Activated naive CD4-positive, alpha-beta T cell treated with anti-CD3 and anti-CD28 coated beads, Interleukin-2, amount 10 ng/mL, durations not matched to agents 7 days and 5 days (primary cell): ENCODE results near the gene LMF2.
A peak's percentile ranks its signal among the peaks of the same experiment; 100 is the strongest.

Experiments used
- CTCF ChIA-PET: fragments of 350-600 bp; sonication (Branson Sonifier 250); formaldehyde crosslinking; loops from one replicate; lab custom pipeline; 2021; ENCODE audit warnings: antibody characterized with exemption; lab: Charles Lee
- DNase-seq: peaks from one replicate; pipeline ENCODE4 v3.0.0-alpha.2; 2020
- H3K27ac Mint-ChIP-seq: one replicate; pipeline ENCODE4 v1.8.0; 2021; ENCODE audit warnings: mild to moderate bottlenecking, moderate library complexity, mixed read lengths
- H3K27me3 Mint-ChIP-seq: one replicate; pipeline ENCODE4 v1.8.0; 2021; ENCODE audit warnings: mild to moderate bottlenecking, mixed read lengths
- H3K36me3 Mint-ChIP-seq: one replicate; pipeline ENCODE4 v1.8.0; 2021; ENCODE audit warnings: mixed read lengths
- H3K4me1 Mint-ChIP-seq: one replicate; pipeline ENCODE4 v1.8.0; 2021; ENCODE audit warnings: mixed read lengths
- H3K4me3 Mint-ChIP-seq: one replicate; pipeline ENCODE4 v1.8.0; 2021; ENCODE audit warnings: mild to moderate bottlenecking, moderate library complexity, mixed read lengths
- H3K9me3 Mint-ChIP-seq: one replicate; pipeline ENCODE4 v1.8.0; 2021; ENCODE audit warnings: mixed read lengths

Gene LMF2

DNA sequence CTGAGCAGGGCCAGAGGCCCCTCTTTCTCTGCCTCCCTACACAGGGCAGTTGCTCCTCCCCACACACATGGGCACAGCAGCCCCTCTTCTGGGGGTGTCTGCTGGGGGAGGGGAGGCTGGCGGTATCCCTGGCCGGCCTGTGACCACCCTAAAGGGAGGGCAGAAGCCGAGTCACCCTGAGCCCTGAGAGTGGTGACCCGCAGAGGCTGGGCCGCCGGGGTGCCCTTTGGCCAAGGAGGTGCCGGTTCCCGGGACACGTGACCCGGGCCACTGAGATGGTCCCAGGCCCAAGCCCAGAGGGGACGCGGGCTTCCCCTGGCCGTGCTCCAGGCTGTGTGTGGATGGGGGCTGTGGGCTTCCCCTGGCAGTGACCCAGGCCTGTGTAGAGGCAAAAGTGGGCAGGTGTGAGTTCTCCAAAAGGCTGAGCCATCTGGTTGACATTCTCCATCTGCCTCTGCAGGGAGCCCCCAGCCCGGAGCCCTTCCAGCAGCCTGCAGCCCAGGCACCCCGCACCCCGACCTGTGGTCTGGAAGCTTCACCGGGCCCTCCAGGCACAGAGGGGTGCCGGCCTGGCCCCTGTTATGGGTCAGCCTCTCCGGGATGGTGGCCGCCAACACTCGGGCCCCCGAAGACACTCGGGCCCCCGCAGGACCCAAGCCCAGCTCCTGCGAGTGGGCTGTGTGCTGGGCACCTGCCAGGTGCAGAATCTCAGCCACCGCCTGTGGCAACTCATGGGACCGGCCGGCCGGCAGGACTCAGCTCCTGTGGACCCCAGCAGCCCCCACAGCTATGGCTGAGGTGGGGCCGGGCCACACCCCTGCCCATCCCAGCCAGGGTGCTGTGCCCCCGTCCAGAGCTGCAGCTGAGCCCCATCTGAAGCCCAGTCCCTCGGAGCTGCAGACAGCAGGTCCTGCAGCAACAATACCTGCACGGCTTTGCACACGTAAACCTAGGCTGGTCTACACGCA lies 25.1 kb downstream of the LMF2 start:
- Mint-ChIP-seq H3K4me1 (peaks cover 15% of the 10 kb centered on the region), H3K27ac (no peak overlapping the region), H3K4me3 (peak overlapping the region; percentile 75), H3K9me3 (no peaks in the 10 kb centered on the region), H3K27me3 (peaks cover 68% of the 10 kb centered on the region), H3K36me3 (no peaks in the 10 kb centered on the region)
- CTCF ChIA-PET: interaction anchor here (0.8 to 1.8 kb wide), 2 partner anchors 9 to 16 kb away, joined by 3 to 5 read pairs; no protein-coding TSS in a partner anchor
- no peak for DNase-seq

DNA sequence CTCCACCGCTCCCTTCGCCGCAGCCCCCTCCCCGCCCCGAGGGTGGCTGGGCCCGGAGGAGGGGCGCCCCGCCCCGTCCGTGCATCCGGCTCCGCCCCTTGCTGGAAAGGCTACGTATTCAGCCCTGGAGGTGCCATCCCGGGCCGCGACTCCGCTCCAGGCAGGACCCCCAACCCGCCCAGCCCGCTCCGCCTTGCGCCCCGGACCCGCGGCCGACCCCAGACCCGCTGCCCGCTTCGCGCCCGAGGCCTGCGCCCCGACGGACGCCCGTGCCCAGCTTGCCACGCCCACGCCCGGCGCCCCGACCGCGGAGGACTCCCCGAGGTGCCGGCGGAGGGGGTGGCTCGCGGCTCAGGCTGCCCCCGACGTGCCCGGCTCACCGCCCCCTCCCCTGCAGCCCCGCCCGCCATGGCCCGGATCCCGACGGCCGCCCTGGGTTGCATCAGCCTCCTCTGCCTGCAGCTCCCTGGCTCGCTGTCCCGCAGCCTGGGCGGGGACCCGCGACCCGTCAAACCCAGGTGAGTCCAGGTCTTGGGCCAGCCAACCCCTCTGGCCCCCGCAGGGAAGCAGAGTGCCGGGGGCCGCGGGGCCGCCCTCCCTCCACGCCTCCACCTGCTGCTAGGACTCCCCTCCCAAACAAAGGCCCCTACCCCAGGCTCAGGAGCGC lies 25.9 kb downstream of the LMF2 start, which contains the start of gene ADM2:
Gene ADM2, plus strand, starts transcription at position 104 of the 667 bp plus-strand sequence. Its CDS starts 305 bp downstream, at position 409.
- peak within 1 kb of the TSS; percentile 75 for H3K4me3 Mint-ChIP-seq
- peak; percentile 83 for DNase-seq
- no peaks in the 10 kb centered on the region for H3K36me3 Mint-ChIP-seq
- H3K27ac Mint-ChIP-seq: no peak within 1 kb of the TSS
- CTCF ChIA-PET: interaction anchor here (1.8 kb wide), 1 partner anchor 16 kb away, joined by 5 read pairs; no protein-coding TSS in a partner anchor
- H3K27me3 Mint-ChIP-seq: peaks cover 68% of the 10 kb centered on the region
- H3K4me1 Mint-ChIP-seq: peaks cover 21% of the 10 kb centered on the region
- H3K9me3 Mint-ChIP-seq: no peaks in the 10 kb centered on the region

DNA sequence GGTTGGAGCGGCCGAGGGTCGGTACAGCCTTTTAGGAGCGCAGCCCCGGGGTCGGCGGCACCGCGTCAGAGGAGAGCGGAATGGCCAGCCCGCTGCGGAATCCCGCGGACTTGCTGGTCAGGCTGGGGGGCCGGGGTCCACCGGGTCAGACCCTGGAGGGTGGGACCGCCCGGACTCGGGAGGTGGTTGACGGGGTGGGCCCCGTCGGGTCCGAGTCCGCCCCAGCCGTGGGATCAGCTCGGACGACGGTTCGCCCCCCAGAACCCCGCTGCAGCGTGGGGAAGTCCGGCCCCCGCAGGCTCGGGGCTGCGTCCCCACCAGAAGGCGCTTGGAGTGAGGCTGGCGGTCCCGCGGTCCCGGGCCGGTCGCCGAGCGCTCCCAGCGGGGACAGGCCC lies 26.5 kb downstream of the LMF2 start:
- DNase-seq: no peak
- no peak overlapping the region for H3K27ac Mint-ChIP-seq
- H3K27me3 Mint-ChIP-seq: peaks cover 64% of the 10 kb centered on the region
- peak overlapping the region; percentile 67 for H3K4me3 Mint-ChIP-seq
- H3K4me1 Mint-ChIP-seq: peaks cover 18% of the 10 kb centered on the region
- H3K9me3 Mint-ChIP-seq: no peaks in the 10 kb centered on the region
- CTCF ChIA-PET: no interaction called here
- H3K36me3 Mint-ChIP-seq: no peaks in the 10 kb centered on the region

DNA sequence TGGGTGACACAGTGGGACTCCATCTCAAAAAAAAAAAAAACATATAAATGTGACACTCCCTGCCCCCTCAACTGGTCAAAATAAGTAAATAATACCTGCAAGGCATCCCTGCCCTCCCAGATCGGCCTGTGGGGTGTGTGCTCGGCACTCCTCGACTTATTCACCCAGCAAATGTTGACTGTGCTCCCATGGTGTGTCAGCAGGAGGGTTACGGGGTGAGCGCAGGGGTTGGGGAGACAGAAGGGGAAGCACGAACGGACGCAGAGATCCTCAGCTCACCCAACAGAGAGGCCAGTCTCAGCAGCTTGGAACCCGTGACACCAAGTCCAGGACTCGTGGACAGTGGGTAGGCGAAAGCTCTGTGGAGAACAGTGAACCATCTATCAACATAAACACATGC lies 27.8 kb downstream of the LMF2 start:
- Mint-ChIP-seq H3K27me3 (peaks cover 54% of the 10 kb centered on the region), H3K4me1 (peaks cover 21% of the 10 kb centered on the region), H3K27ac (peak overlapping the region; percentile 52), H3K9me3 (no peaks in the 10 kb centered on the region), H3K4me3 (peak overlapping the region; percentile 60), H3K36me3 (no peaks in the 10 kb centered on the region)
- CTCF ChIA-PET: interaction anchor here (0.9 to 1.3 kb wide), 3 partner anchors 9 to 23 kb away, joined by 3 read pairs; no protein-coding TSS in a partner anchor
- DNase-seq: no peak

DNA sequence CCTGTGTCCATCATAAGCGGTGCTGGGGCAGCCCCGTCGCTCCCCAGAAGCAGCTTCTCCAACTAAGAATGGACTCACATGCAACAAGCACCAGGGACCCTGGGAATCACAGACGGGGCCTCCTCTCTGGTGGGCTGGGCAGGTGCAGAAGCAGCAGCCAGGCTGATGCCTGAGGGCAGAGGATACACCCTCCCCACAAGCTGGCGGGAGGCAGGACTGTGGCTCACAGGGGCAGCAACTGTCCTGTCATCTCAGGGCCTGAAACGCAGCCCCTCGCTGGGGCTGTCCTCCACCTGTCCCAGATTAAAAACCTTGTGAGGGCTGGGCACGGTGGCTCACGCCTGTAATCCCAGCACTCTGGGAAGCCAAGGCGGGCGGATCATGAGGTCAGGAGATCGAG lies 29.6 kb downstream of the LMF2 start:
- CTCF ChIA-PET: no interaction called here
- H3K4me3 Mint-ChIP-seq: no peak overlapping the region
- no peaks in the 10 kb centered on the region for H3K9me3 Mint-ChIP-seq
- H3K4me1 Mint-ChIP-seq: peaks cover 33% of the 10 kb centered on the region
- no peak for DNase-seq
- H3K27ac Mint-ChIP-seq: no peak overlapping the region
- H3K27me3 Mint-ChIP-seq: peaks cover 51% of the 10 kb centered on the region
- peaks cover 5% of the 10 kb centered on the region for H3K36me3 Mint-ChIP-seq

DNA sequence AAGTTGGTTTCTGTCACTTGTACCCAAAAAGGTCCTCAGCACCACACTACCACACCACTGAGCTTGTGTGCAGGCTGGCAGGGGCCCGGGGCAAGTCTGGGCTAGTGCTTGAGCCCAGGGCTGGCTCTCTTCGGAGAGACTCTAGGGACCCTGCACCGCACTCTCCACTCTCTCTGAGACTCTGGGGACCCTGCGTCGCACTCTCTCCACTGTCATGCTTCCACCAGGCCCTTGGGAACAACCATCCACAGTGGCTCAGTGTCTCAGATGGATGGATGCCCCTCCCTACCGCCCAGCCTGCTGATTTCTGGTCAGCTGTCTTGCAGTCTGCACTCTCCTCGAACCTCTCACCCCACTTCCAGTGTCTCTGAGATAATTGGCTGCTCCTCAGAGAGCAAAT lies 30.6 kb downstream of the LMF2 start:
- Mint-ChIP-seq H3K36me3 (peaks cover 10% of the 10 kb centered on the region), H3K4me1 (peaks cover 43% of the 10 kb centered on the region), H3K27ac (peak overlapping the region; percentile 43), H3K9me3 (no peaks in the 10 kb centered on the region), H3K27me3 (peaks cover 47% of the 10 kb centered on the region), H3K4me3 (peak overlapping the region; percentile 55)
- DNase-seq: no peak
- CTCF ChIA-PET: no interaction called here

DNA sequence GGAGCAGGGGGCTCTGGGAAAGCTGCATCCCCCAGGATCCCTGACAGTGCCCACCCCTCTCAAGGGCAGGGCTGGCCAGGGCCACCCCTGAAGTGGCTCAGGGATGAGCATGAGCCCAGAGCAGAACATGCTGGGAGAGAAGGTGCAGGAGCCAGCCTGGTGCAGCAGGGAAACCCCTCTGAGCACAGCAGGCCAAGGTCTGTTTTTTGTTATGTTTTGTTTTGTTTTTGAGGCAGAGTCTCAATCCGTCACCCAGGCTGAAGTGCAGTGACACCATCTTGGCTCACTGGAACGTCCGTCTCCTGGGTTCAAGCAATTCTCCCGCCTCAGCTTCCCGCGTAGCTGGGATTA lies 31.9 kb downstream of the LMF2 start:
- CTCF ChIA-PET: no interaction called here

DNA sequence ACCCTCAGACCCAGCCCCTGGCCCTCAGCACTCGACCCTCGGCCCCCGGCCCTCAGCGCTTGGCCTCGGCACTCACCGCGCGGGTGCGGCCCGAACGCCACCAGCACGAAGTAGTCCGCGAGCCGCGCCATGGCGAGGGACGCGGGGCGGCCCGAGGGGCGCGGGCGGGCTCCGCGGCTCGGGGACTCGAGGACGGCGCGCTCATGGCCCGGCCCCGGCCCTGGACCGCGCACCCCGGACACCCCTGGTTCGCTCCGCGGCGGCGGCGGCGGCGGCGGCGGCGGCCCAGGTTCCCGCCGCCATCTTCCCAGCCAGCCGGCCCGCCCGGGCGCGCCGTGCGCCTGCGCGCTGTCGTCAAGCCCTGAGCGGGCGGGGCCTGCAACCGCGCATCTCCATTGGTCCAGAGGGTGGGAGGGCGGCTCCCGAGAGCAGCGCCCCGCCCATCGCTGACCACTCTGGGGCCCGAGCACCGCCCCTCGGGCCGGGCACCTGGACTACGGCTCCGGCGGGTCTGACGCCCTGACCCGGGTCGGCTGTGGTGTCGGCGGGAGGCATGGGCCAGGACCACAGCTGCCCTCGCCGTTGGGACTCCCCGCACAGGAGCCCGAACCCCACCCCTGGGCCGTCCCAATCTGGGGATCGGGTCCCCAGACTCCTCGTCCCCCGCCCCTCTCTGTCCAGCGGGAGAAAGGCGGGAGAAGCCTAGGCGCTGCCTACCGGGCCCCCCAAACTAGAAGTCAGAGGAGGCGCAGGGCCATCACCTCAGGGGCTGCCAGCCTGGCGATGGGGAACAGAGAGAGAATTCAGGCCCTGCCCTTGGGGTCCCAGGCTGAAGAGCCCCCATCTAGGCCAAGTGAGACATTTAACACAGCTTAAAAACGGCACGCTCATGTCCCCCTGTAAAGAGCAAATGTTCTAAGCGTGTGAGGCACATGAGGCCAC lies 32.5 kb downstream of the LMF2 start, which contains the start of gene SBF1:
Gene SBF1, minus strand, starts transcription at position 326 of the 942 bp plus-strand sequence. Its CDS starts 195 bp downstream, at position 131.
- Mint-ChIP-seq H3K4me1 (peaks cover 57% of the 10 kb centered on the region), H3K27me3 (peaks cover 34% of the 10 kb centered on the region), H3K9me3 (no peaks in the 10 kb centered on the region), H3K4me3 (peak within 1 kb of the TSS; percentile 86), H3K27ac (peak within 1 kb of the TSS; percentile 91), H3K36me3 (peaks cover 12% of the 10 kb centered on the region)
- peak; percentile 92 for DNase-seq
- CTCF ChIA-PET: interaction anchor here (1.8 to 3.1 kb wide), 3 partner anchors 18 to 146 kb away, joined by 5 to 14 read pairs (median 5); no protein-coding TSS in a partner anchor

More for the DNA sequence above, 31.9 kb downstream of the LMF2 start:
- peaks cover 12% of the 10 kb centered on the region for H3K36me3 Mint-ChIP-seq
- H3K9me3 Mint-ChIP-seq: no peaks in the 10 kb centered on the region
- H3K27me3 Mint-ChIP-seq: peaks cover 41% of the 10 kb centered on the region
- no peak overlapping the region for H3K27ac Mint-ChIP-seq
- peaks cover 54% of the 10 kb centered on the region for H3K4me1 Mint-ChIP-seq
- H3K4me3 Mint-ChIP-seq: peak overlapping the region; percentile 55
- DNase-seq: no peak

DNA sequence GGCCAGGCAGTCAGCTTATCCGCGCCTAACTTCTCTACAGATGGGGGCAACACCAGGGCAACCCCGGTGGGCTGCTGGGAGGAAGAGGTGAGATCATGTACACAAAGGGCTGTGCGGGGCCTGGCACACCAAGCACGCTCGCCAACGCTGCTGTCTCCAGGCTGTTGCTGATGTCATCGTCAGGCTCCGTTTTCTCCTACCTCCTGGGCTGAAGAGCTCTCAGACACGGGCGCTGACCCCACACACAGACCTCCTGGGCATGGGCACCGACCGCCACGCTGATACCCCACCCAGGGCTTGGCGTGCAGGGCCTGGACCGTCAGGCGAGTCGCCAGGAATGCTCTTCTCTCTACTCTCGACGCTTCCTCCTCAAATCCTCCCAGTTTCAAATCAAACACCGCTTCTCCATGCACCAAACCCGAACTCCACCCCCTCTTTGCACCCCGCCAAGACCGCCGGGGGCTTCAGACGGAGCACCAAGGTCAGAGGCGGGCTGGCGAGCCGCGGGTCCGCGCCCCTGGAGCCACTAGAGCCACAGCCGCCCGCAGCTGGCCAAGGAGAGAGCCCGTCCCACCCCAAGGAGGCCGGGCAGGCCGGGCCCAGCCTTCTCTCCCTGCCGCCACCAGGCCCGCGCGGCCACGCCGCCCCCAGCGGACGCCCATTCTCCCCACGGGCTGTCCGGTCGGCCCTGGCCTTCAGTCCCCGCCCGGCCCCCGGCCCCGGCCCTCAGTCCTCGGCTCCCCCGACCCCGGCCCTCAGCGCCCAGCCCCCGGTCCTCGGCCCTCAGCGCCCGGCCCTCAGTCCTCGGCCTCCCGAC lies 33.4 kb downstream of the LMF2 start:
- peak; percentile 60 for DNase-seq
- no peaks in the 10 kb centered on the region for H3K9me3 Mint-ChIP-seq
- H3K36me3 Mint-ChIP-seq: peaks cover 12% of the 10 kb centered on the region
- H3K27me3 Mint-ChIP-seq: peaks cover 25% of the 10 kb centered on the region
- CTCF ChIA-PET: interaction anchor here (0.6 to 3.1 kb wide), 10 partner anchors 9 to 325 kb away, joined by 3 to 14 read pairs (median 4); partner anchors contain the start of genes LMF2 and NCAPH2
- peaks cover 62% of the 10 kb centered on the region for H3K4me1 Mint-ChIP-seq
- H3K4me3 Mint-ChIP-seq: peak overlapping the region; percentile 86
- H3K27ac Mint-ChIP-seq: peak overlapping the region; percentile 91

DNA sequence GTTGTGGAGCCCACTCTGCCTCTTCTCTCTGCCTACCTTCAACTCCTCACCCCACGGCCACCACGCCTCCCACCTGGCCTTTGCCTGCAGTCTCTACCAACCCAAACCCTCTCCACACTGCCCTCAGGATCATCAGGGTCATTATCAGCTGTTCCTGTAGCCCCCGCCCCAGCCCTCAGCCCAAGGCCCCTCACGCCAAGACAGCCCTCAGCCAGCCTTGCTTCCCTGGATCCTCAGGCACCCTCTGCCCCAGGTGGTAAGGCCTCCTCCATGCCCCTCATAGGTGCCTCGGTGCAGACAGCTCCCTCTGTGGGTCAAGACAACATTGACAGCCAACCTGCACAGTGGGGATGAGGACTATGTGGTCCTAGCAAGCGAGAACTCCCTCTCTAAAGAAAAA lies 34.4 kb downstream of the LMF2 start:
- peaks cover 15% of the 10 kb centered on the region for H3K27me3 Mint-ChIP-seq
- CTCF ChIA-PET: interaction anchor here (0.6 to 3.1 kb wide), 8 partner anchors 10 to 324 kb away, joined by 3 to 14 read pairs (median 4); no protein-coding TSS in a partner anchor
- H3K4me1 Mint-ChIP-seq: peaks cover 72% of the 10 kb centered on the region
- peak; percentile 73 for DNase-seq
- peak overlapping the region; percentile 91 for H3K27ac Mint-ChIP-seq
- no peaks in the 10 kb centered on the region for H3K9me3 Mint-ChIP-seq
- peaks cover 17% of the 10 kb centered on the region for H3K36me3 Mint-ChIP-seq
- H3K4me3 Mint-ChIP-seq: peak overlapping the region; percentile 86

DNA sequence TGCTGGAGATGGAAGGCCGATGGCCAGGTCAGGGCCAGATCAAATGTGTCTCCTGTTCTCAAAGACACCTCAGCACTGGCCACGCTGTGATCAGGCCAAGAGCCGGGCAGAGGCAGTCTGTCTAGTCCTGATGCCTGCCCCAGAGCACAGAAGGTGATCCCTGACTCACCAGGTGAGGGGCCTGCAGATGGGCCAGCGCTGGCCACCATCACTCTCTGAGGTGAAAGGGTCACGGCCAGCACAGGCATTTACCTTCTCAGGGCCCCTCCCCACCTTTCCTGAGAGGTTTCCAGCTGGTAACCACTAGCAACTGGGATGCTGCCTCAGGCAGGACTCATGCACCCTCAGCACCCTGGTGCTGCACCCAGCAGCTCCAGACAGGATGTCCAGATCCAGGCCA lies 35.5 kb downstream of the LMF2 start:
- Mint-ChIP-seq H3K4me1 (peaks cover 76% of the 10 kb centered on the region), H3K4me3 (peak overlapping the region; percentile 44), H3K9me3 (no peaks in the 10 kb centered on the region), H3K27me3 (peaks cover 4% of the 10 kb centered on the region), H3K27ac (peak overlapping the region; percentile 95), H3K36me3 (peaks cover 20% of the 10 kb centered on the region)
- CTCF ChIA-PET: interaction anchor here (1.2 to 3.1 kb wide), 2 partner anchors 15 to 281 kb away, joined by 3 to 14 read pairs; no protein-coding TSS in a partner anchor
- DNase-seq: no peak

DNA sequence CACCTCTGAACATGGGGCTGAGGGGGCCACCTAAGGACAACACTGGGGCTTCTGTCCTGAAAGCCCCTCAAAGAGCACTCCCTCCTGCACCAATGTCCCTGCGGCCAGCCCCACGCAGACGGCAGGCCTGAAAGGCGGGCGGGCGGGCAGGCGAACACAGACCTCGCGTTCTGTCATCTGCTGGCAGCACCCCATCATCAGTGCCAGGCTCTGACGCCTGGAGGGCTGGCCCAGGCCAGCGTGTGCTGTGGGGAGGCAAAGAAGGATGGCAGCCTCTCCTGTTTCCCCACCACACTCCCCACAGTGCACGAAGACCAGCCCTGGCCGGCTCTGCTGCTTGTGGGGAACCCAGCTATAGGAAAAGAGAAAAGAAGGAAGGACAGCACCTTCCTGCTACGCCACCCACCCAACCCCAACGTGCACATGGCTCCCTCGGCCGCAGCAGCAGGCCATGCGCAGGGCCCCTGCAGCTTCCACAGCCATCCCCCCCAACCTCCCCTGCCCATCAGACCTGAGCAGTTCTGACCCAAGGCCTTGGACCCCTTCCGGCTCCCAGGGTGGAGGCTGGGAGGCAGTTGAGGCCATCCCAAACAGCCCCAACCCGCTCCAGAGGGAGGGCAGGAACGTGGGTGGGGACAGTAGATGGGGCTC lies 36.2 kb downstream of the LMF2 start:
- CTCF ChIA-PET: interaction anchor here (0.8 to 3.1 kb wide), 5 partner anchors 9 to 26 kb away, joined by 3 to 21 read pairs (median 4); no protein-coding TSS in a partner anchor
- no peaks in the 10 kb centered on the region for H3K9me3 Mint-ChIP-seq
- peaks cover 78% of the 10 kb centered on the region for H3K4me1 Mint-ChIP-seq
- peak overlapping the region; percentile 95 for H3K27ac Mint-ChIP-seq
- H3K4me3 Mint-ChIP-seq: peak overlapping the region; percentile 69
- H3K27me3 Mint-ChIP-seq: no peaks in the 10 kb centered on the region
- DNase-seq: no peak
- H3K36me3 Mint-ChIP-seq: peaks cover 25% of the 10 kb centered on the region
